Body of pancreas (tissue), 4 donors: Measurements from ENCODE around the gene BPGM. TPM values are rescaled to one million over a fixed set of nuclear protein-coding genes. Genes with fewer than 3 reads are reported as not detected.

Experiments used
- ATAC-seq: fragments of 150-250 bp; one replicate; pipeline ENCODE4 v1.9.1; 2016
- DNase-seq, 4 donors: peaks; one replicate each; pipeline ENCODE4 v3.0.0-alpha.2; 2019
- H3K27ac ChIP-seq, 4 donors: fragments of 200-600 bp; sonication (generic); 1 replicate in 3 of 4; 2 replicates in 1 of 4; pipeline versions ENCODE4 v1.5.1 to v1.6.1; 2016 to 2019; ENCODE audit warnings: mild to moderate bottlenecking in 1 of 4, mixed read lengths in 1 of 4, moderate library complexity in 1 of 4
- H3K27me3 ChIP-seq, 2 donors: fragments of 200-600 bp; sonication (generic); one replicate each; pipeline ENCODE4 v1.6.0; 2016; ENCODE audit warnings: mild to moderate bottlenecking in 1 of 2
- H3K36me3 ChIP-seq, 2 donors: fragments of 200-600 bp; sonication (generic); replicated peaks in 1 of 2; 2 replicates each; pipeline ENCODE4 v1.5.1; 2016; ENCODE audit warnings: low read depth in 2 of 2; ENCODE audit not compliant: insufficient read depth in 1 of 2
- H3K4me1 ChIP-seq: fragments of 200-600 bp; sonication (generic); one replicate; pipeline ENCODE4 v1.6.0; 2016
- H3K4me3 ChIP-seq, 2 donors: fragments of 200-600 bp; sonication (generic); 1 replicate in 1 of 2; 2 replicates in 1 of 2; pipeline ENCODE4 v1.5.1; 2016 to 2019
- H3K9me3 ChIP-seq, 3 donors: fragments of 200-600 bp; sonication (generic); 1 replicate in 2 of 3; 2 replicates in 1 of 3; pipeline ENCODE4 v1.5.1; 2016
- CTCF ChIP-seq, 7 experiments: fragments of 450-650 bp in 4 of 7; fragments of 200-600 bp in 3 of 7; sonication (generic) in 3 of 7; IDR thresholded peaks; one replicate each; pipeline ENCODE4 v1.5.1; 2016 to 2019; ENCODE audit warnings: antibody characterized with exemption in 7 of 7
- POLR2A ChIP-seq, 3 donors: fragments of 450-650 bp; IDR thresholded peaks; one replicate each; pipeline ENCODE4 v1.6.1; 2016; ENCODE audit warnings: antibody characterized with exemption in 3 of 3, mild to moderate bottlenecking in 2 of 3
- WGBS, 2 donors: methylation state at CpG; one replicate each; pipeline ENCODE4 v1.1.5; 2017; 5-methylcytosine and 5-hydroxymethylcytosine counted together
- intact Hi-C: fragments of 100-400 bp; cut with DNase I; formaldehyde crosslinking; loops from one replicate; pipeline ENCODE4 v1.15.1; 2023
- total RNA-seq, 2 donors: library from RNA; depleted of rRNA; stranded (reverse); fragments of >200 nt; gene quantifications; one replicate each; pipeline ENCODE4 v1.1.0, GENCODE V29; 2016

BPGM gene
- 1 to 10 TPM; 2.6 to 7.8 TPM for total RNA-seq

DNA sequence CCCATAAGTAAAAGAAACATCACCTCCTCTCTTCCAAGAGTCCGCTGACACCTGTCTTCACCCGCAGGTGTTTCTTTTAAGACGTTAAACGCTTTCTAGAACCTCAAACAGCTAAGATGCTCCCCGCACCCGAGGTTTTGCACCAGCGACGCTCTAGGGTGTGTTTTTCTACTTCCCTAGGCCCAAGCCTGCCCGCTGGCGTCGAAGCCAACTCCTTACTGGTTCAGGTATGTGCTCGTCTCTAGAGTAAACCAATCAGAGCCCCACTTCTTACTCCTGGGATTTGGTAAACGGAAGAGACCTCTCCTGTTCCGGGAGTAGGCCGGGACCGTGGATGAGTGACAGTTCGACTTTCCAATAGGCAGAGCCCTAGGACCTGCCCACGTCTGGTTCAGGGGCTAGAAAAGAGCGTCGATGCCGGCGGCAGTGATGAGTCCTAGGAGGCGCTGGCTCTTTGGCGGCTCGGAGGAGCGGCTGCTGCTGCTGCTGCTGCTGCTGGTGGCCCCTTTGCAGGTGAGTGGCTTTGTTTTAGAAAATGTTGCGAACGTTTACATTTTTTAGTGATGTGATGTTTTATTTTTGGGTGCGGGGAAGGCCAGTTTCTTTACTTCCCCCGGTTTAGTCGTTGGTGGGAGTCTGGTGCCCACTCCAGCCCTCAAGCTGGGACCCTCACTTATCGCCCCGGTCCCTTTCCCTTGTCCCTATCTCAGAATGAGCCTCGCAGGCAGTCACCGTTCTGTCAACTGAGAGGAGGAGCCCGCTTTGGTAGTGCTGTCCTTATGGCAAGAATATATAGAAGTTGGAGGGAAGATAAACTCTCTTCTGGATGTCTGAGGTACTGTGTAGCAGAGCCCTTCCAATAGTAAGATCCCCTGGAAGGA lies at the start of gene BPGM:
TSS of gene BPGM (plus strand) at position 429 of the 881 bp plus-strand sequence. CDS start 14,655 bp downstream, outside the sequence.
- Histone ChIP-seq H3K9me3 (no peaks in the 10 kb centered on the region), H3K4me1 (peaks cover 28% of the 10 kb centered on the region), H3K4me3 (peak within 1 kb of the TSS; percentile 53 to 68), H3K36me3 (no peaks in the 10 kb centered on the region), H3K27me3 (no peaks in the 10 kb centered on the region), H3K27ac (peak within 1 kb of the TSS in 3 of 4 donors; percentile 60 to 82 (median 76))
- intact Hi-C loops = no loop called here
- DNase-seq = peak; percentile 98 to 99 (median 98)
- peak; percentile 100 for ATAC-seq
- 0% methylated on average over 33 to 36 of the region's 36 CpGs for WGBS, 2 donors
- TF ChIP-seq CTCF (IDR thresholded peaks at IDR 0.05) (no peak), POLR2A (IDR thresholded peaks at IDR 0.05) (peak; percentile 92 to 98 (median 96))

DNA sequence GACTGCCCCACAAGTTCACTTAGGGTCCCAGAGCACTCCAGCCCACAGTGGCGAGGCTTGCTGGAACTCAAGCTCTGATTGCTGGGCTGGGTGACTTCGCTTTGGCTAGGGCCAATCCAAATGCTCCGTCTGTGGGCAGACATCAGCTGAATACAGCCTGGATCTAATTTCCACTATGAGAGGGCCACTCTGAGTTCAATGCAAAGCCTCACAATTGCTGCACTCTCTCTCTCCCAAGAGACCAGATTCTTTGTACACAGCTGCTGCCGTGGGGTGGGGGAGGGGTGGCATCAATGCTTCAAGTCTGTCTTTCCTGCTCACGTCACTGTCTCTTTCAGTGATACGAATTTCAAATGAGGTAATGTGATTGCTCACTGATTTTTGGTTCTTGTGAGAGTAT lies 47.3 kb upstream of the BPGM start:
- Histone ChIP-seq H3K36me3 (no peaks in the 10 kb centered on the region), H3K9me3 (no peaks in the 10 kb centered on the region), H3K4me1 (peaks cover under 1% of the 10 kb centered on the region), H3K27me3 (no peaks in the 10 kb centered on the region), H3K27ac (no peak overlapping the region), H3K4me3 (no peak overlapping the region)
- no peak for DNase-seq
- no peak for TF ChIP-seq CTCF (IDR thresholded peaks at IDR 0.05)
- TF ChIP-seq POLR2A (IDR thresholded peaks at IDR 0.05) = no peak
- intact Hi-C loops = no loop called here
- no peak for ATAC-seq
- WGBS, 2 donors = 64 to 72% methylated on average over 6 of the region's 6 CpGs

GRCh38 chr7:134601459-134601858 lies 45.2 kb upstream of the BPGM start:
- H3K4me3 ChIP-seq = no peak overlapping the region
- H3K27ac ChIP-seq = no peak overlapping the region
- H3K27me3 ChIP-seq = no peaks in the 10 kb centered on the region
- intact Hi-C loops = no loop called here
- no peaks in the 10 kb centered on the region for H3K36me3 ChIP-seq
- no peak for ATAC-seq
- TF ChIP-seq POLR2A (IDR thresholded peaks at IDR 0.05) (no peak), CTCF (IDR thresholded peaks at IDR 0.05) (no peak)
- 66 to 68% methylated on average over 4 of the region's 4 CpGs for WGBS, 2 donors
- DNase-seq = no peak
- H3K4me1 ChIP-seq = no peaks in the 10 kb centered on the region
- no peaks in the 10 kb centered on the region for H3K9me3 ChIP-seq

DNA sequence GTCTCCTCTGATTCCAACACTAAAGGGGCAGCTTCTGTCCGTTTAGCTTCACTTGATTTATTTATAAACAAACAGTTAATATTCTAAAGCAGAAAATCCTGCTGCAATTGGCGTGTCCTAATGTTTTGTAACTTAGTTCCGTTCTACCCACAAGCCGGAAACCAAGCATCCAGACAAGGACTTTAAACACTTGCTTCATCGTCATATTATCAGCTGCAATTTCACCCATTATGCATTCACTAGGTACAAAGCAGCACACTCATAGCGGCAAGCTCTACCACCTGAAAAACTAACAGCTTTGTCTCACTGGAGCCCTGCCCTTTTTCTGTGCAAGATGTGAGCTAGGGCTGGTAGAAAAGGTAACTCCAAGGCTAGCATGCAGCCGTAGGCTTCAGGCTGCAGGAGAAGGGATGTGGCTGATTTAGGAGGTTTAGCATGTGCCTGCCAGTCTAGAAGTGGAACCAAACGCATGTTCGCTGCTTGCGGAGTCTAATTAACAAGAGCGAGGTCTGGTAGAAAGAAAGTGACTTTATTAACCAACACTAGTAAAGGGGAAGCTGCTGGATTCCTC lies 43.7 kb upstream of the BPGM start:
- H3K36me3 ChIP-seq = no peaks in the 10 kb centered on the region
- 26 to 46% methylated on average over 11 of the region's 11 CpGs for WGBS, 2 donors
- H3K9me3 ChIP-seq = no peaks in the 10 kb centered on the region
- no peak overlapping the region for H3K4me3 ChIP-seq
- no peaks in the 10 kb centered on the region for H3K27me3 ChIP-seq
- DNase-seq = peak in 2 of 4 donors; percentile 7 to 11
- no peak for TF ChIP-seq CTCF (IDR thresholded peaks at IDR 0.05)
- no peak for TF ChIP-seq POLR2A (IDR thresholded peaks at IDR 0.05)
- peak overlapping the region in 2 of 4 donors; percentile 26 to 34 for H3K27ac ChIP-seq
- peak; percentile 34 for ATAC-seq
- intact Hi-C loops = no loop called here
- no peaks in the 10 kb centered on the region for H3K4me1 ChIP-seq
